H1 (cell line): ENCODE results near the gene PRICKLE1. TPM values are rescaled to one million over a fixed set of nuclear protein-coding genes. Genes with fewer than 3 reads are reported as not detected.

Source experiments
- BRCA1 ChIP-seq: IDR thresholded peaks from 2 replicates; pipeline ENCODE4 v1.6.1; 2012; ENCODE audit warnings: low read depth, low read length, improper control_type of control experiment
- CBX8 ChIP-seq: fragments of 300-800, 300-1000 bp; sonication (generic); IDR thresholded peaks from 2 replicates; pipeline ENCODE4 v1.7.1; 2016; ENCODE audit warnings: low read depth, low read length, borderline replicate concordance
- CHD7 ChIP-seq: fragments of 300-600 bp; sonication (generic); IDR thresholded peaks from 2 replicates; pipeline ENCODE4 v1.7.1; 2012; ENCODE audit warnings: low read length, moderate library complexity, mild to moderate bottlenecking, inconsistent platforms; ENCODE audit not compliant: insufficient replicate concordance
- JUN ChIP-seq: IDR thresholded peaks from 2 replicates; pipeline ENCODE4 v1.6.1; 2011; ENCODE audit warnings: low read depth, mild to moderate bottlenecking, improper control_type of control experiment, low read length
- NRF1 ChIP-seq: IDR thresholded peaks from 2 replicates; pipeline ENCODE4 v1.6.1; 2011; ENCODE audit warnings: mild to moderate bottlenecking, low read depth, low read length, improper control_type of control experiment
- POLR2AphosphoS5 ChIP-seq: IDR thresholded peaks from 2 replicates; pipeline ENCODE4 v1.6.1; 2011; ENCODE audit warnings: low read depth, low read length
- POU5F1 ChIP-seq: IDR thresholded peaks from 2 replicates; pipeline ENCODE4 v1.6.1; 2011; ENCODE audit warnings: low read depth, mild to moderate bottlenecking, low read length, moderate library complexity
- RBBP5 ChIP-seq: IDR thresholded peaks from 2 replicates; pipeline ENCODE4 v1.7.1; 2012; ENCODE audit warnings: low read depth, mild to moderate bottlenecking, inconsistent platforms, low read length, moderate library complexity, borderline replicate concordance
- RNF2 ChIP-seq: fragments of 200-900, 300-1000 bp; sonication (generic); IDR thresholded peaks from 2 replicates; pipeline ENCODE4 v1.7.1; 2016; ENCODE audit warnings: borderline replicate concordance, low read depth, mild to moderate bottlenecking, antibody characterized with exemption, low read length; ENCODE audit not compliant: poor library complexity, severe bottlenecking; ENCODE audit errors: missing control alignments
- polyA plus RNA-seq, 7 experiments: library from polyadenylated mRNA; depleted of rRNA in 3 of 7; stranded (reverse) in 5 of 7; unstranded in 2 of 7; fragments of >200 nt in 5 of 7; fragments of 200-250 nt in 2 of 7; gene quantifications; 1 replicate in 5 of 7; 2 replicates in 1 of 7; 4 replicates in 1 of 7; pipeline versions ENCODE4 v1.2.1 to v1.2.3, GENCODE V29; 2011 to 2013; ENCODE audit warnings: missing spikeins in 2 of 7, mixed read lengths in 2 of 7
- total RNA-seq: library from RNA; stranded (reverse); fragmentation: NEBNext Ultra II Directional; extraction: Animal tissue kit (Norgen Biotek cat#: 25700); gene quantifications from 2 replicates; pipeline ENCODE4 v1.2.1, GENCODE V29; 2021

The PRICKLE1 gene
- total and polyA plus RNA-seq, 2 of the 8 experiments (the other 6 are each of a cell fraction or from before 2014, with no cell fraction given), result 14.0 to 22.4 TPM

GRCh38 chr12:42421844-42422779 lies 167.4 kb downstream of the PRICKLE1 start (continued):
- TF ChIP-seq CHD7 (no peak), JUN (no peak), RBBP5 (no peak), CBX8 (no peak), RNF2 (no peak), POU5F1 (no peak), NRF1 (no peak), POLR2AphosphoS5 (no peak), BRCA1 (no peak)
